ENCODE results near the gene SCAF4. TPM values are rescaled to one million over a fixed set of nuclear protein-coding genes. Genes with fewer than 3 reads are reported as not detected.

Gene SCAF4
- total and polyA plus RNA-seq, 10 of the 15 experiments (the other 5 are each of a cell fraction or from before 2014, with no cell fraction given), result 4.3 to 49.3 (median 16.0) TPM

GRCh38 chr21:31660591-31660990 is 71.3 kb downstream of the SCAF4 start:
- ATAC-seq, result no peak
- Histone ChIP-seq H3K27me3 (replicated peaks in 1 of 2; ENCODE audit: control insufficient read depth in 2 of 2, insufficient read depth in 2 of 2, low read length in 1 of 2) (no peaks in the 10 kb centered on the region), H3K36me3 (ENCODE audit: control insufficient read depth in 2 of 2, insufficient read depth in 2 of 2, low read length in 1 of 2) (peaks cover 0 to 14% of the 10 kb centered on the region in 2 experiments; a peak in 1 of 4 replicates), H4K20me1 (ENCODE audit: control insufficient read depth, insufficient read depth) (no peaks in the 10 kb centered on the region), H3K27ac (ENCODE audit: control insufficient read depth, insufficient read depth) (peak overlapping the region; percentile 80; the same call in 1 of the 2 replicates), H3K9me3 (replicated peaks; ENCODE audit: control insufficient read depth, insufficient read depth, low read length) (no peaks in the 10 kb centered on the region; the same call in 2 of the 3 replicates), H3K9ac (ENCODE audit: control insufficient read depth, insufficient read depth, low read length) (peak overlapping the region; percentile 79), H3K4me1 (ENCODE audit: control insufficient read depth, insufficient read depth, low read length) (peaks cover 9% of the 10 kb centered on the region), H3K4me3 (peak overlapping the region; percentile 95), H2AFZ (ENCODE audit: control insufficient read depth, low read depth, low read length) (no peak overlapping the region), H3K79me2 (ENCODE audit: control insufficient read depth, insufficient read depth, low read length) (peaks cover 43% of the 10 kb centered on the region), H3K4me2 (ENCODE audit: control insufficient read depth, insufficient read depth) (peak overlapping the region; percentile 80)
- ChIA-PET SMC1A (ENCODE audit: uncharacterized antibody, unreplicated experiment) (no interaction called here), RAD21 (ENCODE audit: unreplicated experiment) (interaction anchor here (0.9 kb wide), 1 partner anchor 9 kb away, joined by 3 read pairs; no protein-coding TSS in a partner anchor), CTCF (no interaction called here), POLR2A (no interaction called here)
- in situ Hi-C loops (cut with MboI), result no loop called here
- intact Hi-C loops (cut with micrococcal nuclease; ENCODE audit: unreplicated experiment), result no loop called here
- DNase-seq (ENCODE audit: low read depth, low spot score), result no peak
- WGBS (ENCODE audit: insufficient coverage, insufficient replicate concordance, low lambda C conversion rate, missing lambda C conversion rate), result 5% methylated on average over 8 of the region's 8 CpGs
- TF ChIP-seq MYB (IDR thresholded peaks at IDR 0.05; ENCODE audit: borderline replicate concordance, low read depth, low read length), result no peak
- FAIRE-seq, result no peak
- BruUV-seq (replicated peaks), result TSS peak; percentile 78

DNA sequence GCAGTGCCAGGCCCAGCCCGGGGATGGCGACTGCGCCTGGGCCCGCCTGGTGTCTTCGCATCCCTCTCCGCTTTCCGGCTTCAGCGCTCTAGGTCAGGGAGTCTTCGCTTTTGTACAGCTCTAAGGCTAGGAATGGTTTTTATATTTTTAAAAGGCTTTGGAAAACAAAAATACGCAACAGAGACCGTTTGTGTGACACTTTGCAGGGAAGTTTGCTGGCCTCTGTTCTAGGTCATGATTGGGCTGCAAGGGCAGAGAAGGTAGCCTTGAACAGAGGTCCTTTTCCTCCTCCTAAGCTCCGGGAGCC is 71.7 kb downstream of the SCAF4 start:
- Histone ChIP-seq H3K27ac (ENCODE audit: control insufficient read depth, insufficient read depth) (peak overlapping the region; percentile 80), H3K4me3 (peak overlapping the region; percentile 95), H3K4me1 (ENCODE audit: control insufficient read depth, insufficient read depth, low read length) (peaks cover 9% of the 10 kb centered on the region), H4K20me1 (ENCODE audit: control insufficient read depth, insufficient read depth) (no peaks in the 10 kb centered on the region), H3K27me3 (replicated peaks in 1 of 2; ENCODE audit: control insufficient read depth in 2 of 2, insufficient read depth in 2 of 2, low read length in 1 of 2) (no peaks in the 10 kb centered on the region), H3K79me2 (ENCODE audit: control insufficient read depth, insufficient read depth, low read length) (peaks cover 40% of the 10 kb centered on the region), H2AFZ (ENCODE audit: control insufficient read depth, low read depth, low read length) (no peak overlapping the region), H3K4me2 (ENCODE audit: control insufficient read depth, insufficient read depth) (peak overlapping the region; percentile 80), H3K9me3 (replicated peaks; ENCODE audit: control insufficient read depth, insufficient read depth, low read length) (no peaks in the 10 kb centered on the region; the same call in 2 of the 3 replicates), H3K9ac (ENCODE audit: control insufficient read depth, insufficient read depth, low read length) (peak overlapping the region; percentile 79), H3K36me3 (ENCODE audit: control insufficient read depth in 2 of 2, insufficient read depth in 2 of 2, low read length in 1 of 2) (peaks cover 0 to 10% of the 10 kb centered on the region in 2 experiments; a peak in 1 of 4 replicates)
- peak; percentile 34 for ATAC-seq
- CTCF ChIA-PET, result no interaction called here
- SMC1A ChIA-PET (ENCODE audit: uncharacterized antibody, unreplicated experiment), result no interaction called here
- no peak for FAIRE-seq
- RAD21 ChIA-PET (ENCODE audit: unreplicated experiment), result interaction anchor here (0.9 kb wide), 1 partner anchor 9 kb away, joined by 3 read pairs; no protein-coding TSS in a partner anchor
- intact Hi-C loops (cut with micrococcal nuclease; ENCODE audit: unreplicated experiment) (no loop called here), in situ Hi-C loops (cut with MboI) (no loop called here)
- DNase-seq (ENCODE audit: low read depth, low spot score), result no peak
- POLR2A ChIA-PET, result no interaction called here
- BruUV-seq (replicated peaks), result no TSS peak
- TF ChIP-seq ATF7 (IDR thresholded peaks at IDR 0.05; ENCODE audit: low read depth) (no peak), CBX5 (IDR thresholded peaks at IDR 0.05; ENCODE audit: low read depth) (no peak), MAX (IDR thresholded peaks at IDR 0.05; ENCODE audit: low read depth, low read length) (no peak), SIN3A (IDR thresholded peaks at IDR 0.05; ENCODE audit: low read depth, low read length) (no peak), HCFC1 (IDR thresholded peaks at IDR 0.05; ENCODE audit: low read length) (no peak)
- WGBS (ENCODE audit: insufficient coverage, insufficient replicate concordance, low lambda C conversion rate, missing lambda C conversion rate), result under 1% methylated on average over 12 of the region's 12 CpGs
